PC-3 (cell line): Measurements from ENCODE around the gene PDXK.

Experiments
- CTCF ChIP-seq: fragments of 300-600 bp; sonication (generic); conservative IDR thresholded peaks from 2 replicates; pipeline ENCODE4 v1.5.1; 2017; ENCODE audit warnings: antibody characterized with exemption, low read depth, mild to moderate bottlenecking, low read length
- EZH2phosphoT487 ChIP-seq: fragments of 300-600 bp; sonication (generic); IDR thresholded peaks from 2 replicates; pipeline ENCODE4 v1.6.1; 2018; ENCODE audit warnings: mild to moderate bottlenecking, antibody characterized with exemption, low read length, borderline replicate concordance

GRCh38 chr21:43740497-43741156, 21.7 kb downstream of the PDXK start:
- TF ChIP-seq CTCF: no peak
- no peak for TF ChIP-seq EZH2phosphoT487
